OCI-LY7 (cell line): ENCODE results near the gene MACROD1. TPM values are rescaled to one million over a fixed set of nuclear protein-coding genes. Genes with fewer than 3 reads are reported as not detected.

Source experiments
- BruUV-seq: library from RNA; stranded (reverse); fragments of 400-500 nt; replicated peaks from 2 replicates; lab custom pipeline; 2021; lab: Mats Ljungman, UMichigan
- CTCF ChIA-PET: fragments of 300-600 bp; sonication (Branson Sonifier 250); formaldehyde crosslinking; loops from one replicate; lab custom pipeline; 2022; ENCODE audit warnings: antibody characterized with exemption; ENCODE audit not compliant: unreplicated experiment; lab: Charles Lee
- POLR2A ChIA-PET: fragments of 300-600 bp; sonication (Branson Sonifier 250); formaldehyde crosslinking; loops from one replicate; lab custom pipeline; 2022; ENCODE audit warnings: antibody characterized with exemption; lab: Charles Lee
- DNase-seq: peaks from one replicate; pipeline ENCODE4 v3.0.0-alpha.2; 2015; ENCODE audit warnings: low spot score
- H2AFZ ChIP-seq: fragments of 200-600 bp; sonication (generic), shearing (Covaris generic); 2 replicates; pipeline ENCODE4 v1.6.1; 2014; ENCODE audit warnings: mild to moderate bottlenecking, antibody characterized with exemption, low read length, moderate library complexity
- H3K27ac ChIP-seq: fragments of 200-600 bp; sonication (generic); 2 replicates; pipeline ENCODE4 v1.5.1; 2014; ENCODE audit warnings: mixed run types, low read depth, mild to moderate bottlenecking, moderate library complexity, low read length, inconsistent platforms; ENCODE audit not compliant: poor library complexity, severe bottlenecking
- H3K36me3 ChIP-seq: fragments of 200-600 bp; sonication (generic); 2 replicates; pipeline ENCODE4 v1.6.1; 2014; ENCODE audit warnings: mild to moderate bottlenecking, antibody characterized with exemption, low read length, moderate library complexity, mixed read lengths; ENCODE audit not compliant: insufficient read depth
- H3K4me1 ChIP-seq: fragments of 200-600 bp; sonication (generic); 2 replicates; pipeline ENCODE4 v1.5.1; 2014; ENCODE audit warnings: mild to moderate bottlenecking, low read length; ENCODE audit not compliant: insufficient read depth, poor library complexity, severe bottlenecking
- H3K4me2 ChIP-seq: fragments of 200-600 bp; sonication (generic); 2 replicates; pipeline ENCODE4 v1.6.1; 2014; ENCODE audit warnings: mild to moderate bottlenecking, low read length
- H3K4me3 ChIP-seq: fragments of 200-600 bp; sonication (generic); 2 replicates; pipeline ENCODE4 v1.5.1; 2014; ENCODE audit warnings: mild to moderate bottlenecking, low read depth, low read length; ENCODE audit not compliant: poor library complexity, severe bottlenecking
- H3K79me2 ChIP-seq: fragments of 200-600 bp; sonication (generic); 2 replicates; pipeline ENCODE4 v1.6.1; 2016; ENCODE audit warnings: low read depth, mild to moderate bottlenecking, low read length, moderate library complexity, mixed read lengths; ENCODE audit not compliant: insufficient read depth
- H3K9me2 ChIP-seq: fragments of 200-600 bp; sonication (generic); 2 replicates; pipeline ENCODE4 v1.6.1; 2016; ENCODE audit warnings: mild to moderate bottlenecking, low read length, mixed read lengths; ENCODE audit not compliant: insufficient read depth
- H3K9me3 ChIP-seq: fragments of 200-600 bp; sonication (generic); 2 replicates; pipeline ENCODE4 v1.6.1; 2014; ENCODE audit warnings: mild to moderate bottlenecking, mixed run types, low read length, mixed read lengths
- H4K20me1 ChIP-seq: fragments of 200-600 bp; sonication (generic); 2 replicates; pipeline ENCODE4 v1.6.1; 2014; ENCODE audit warnings: mild to moderate bottlenecking, antibody characterized with exemption, low read length, moderate library complexity, mixed read lengths; ENCODE audit not compliant: insufficient read depth
- CTCF ChIP-seq: fragments of 200-600 bp; sonication (generic); conservative IDR thresholded peaks from 2 replicates; pipeline ENCODE4 v1.5.1; 2014; ENCODE audit warnings: mild to moderate bottlenecking, antibody characterized with exemption, low read length, moderate library complexity, mixed read lengths
- EZH2phosphoT487 ChIP-seq: fragments of 200-600 bp; sonication (generic); IDR thresholded peaks from 2 replicates; pipeline ENCODE4 v1.6.1; 2018; ENCODE audit warnings: low read depth, borderline replicate concordance, mild to moderate bottlenecking, mixed run types, antibody characterized with exemption, low read length, moderate library complexity, mixed read lengths
- intact Hi-C: fragments of 100-400 bp; cut with micrococcal nuclease; formaldehyde crosslinking; loops from one replicate; pipeline ENCODE4 v1.10.0; 2022; ENCODE audit not compliant: unreplicated experiment
- total RNA-seq, 2 experiments: library from RNA; depleted of rRNA in 1 of 2; stranded (reverse); fragments of >200 nt in 1 of 2; shearing (Covaris generic) in 1 of 2; gene quantifications; 2 replicates each; pipeline ENCODE4 v1.2.3, GENCODE V29; 2014 to 2022

The MACROD1 gene
- total RNA-seq, 2 experiments from 2014 or later, result 14.7 to 25.4 TPM

GRCh38 chr11:64146036-64146955, 19.6 kb downstream of the MACROD1 start:
- Histone ChIP-seq H3K4me3 (no peak overlapping the region), H3K36me3 (no peaks in the 10 kb centered on the region), H3K27ac (no peak overlapping the region), H3K79me2 (no peaks in the 10 kb centered on the region), H3K4me2 (no peak overlapping the region), H4K20me1 (no peaks in the 10 kb centered on the region), H3K9me2 (no peaks in the 10 kb centered on the region), H2AFZ (no peak overlapping the region), H3K4me1 (peaks cover 8% of the 10 kb centered on the region), H3K9me3 (no peaks in the 10 kb centered on the region)
- BruUV-seq, result no TSS peak
- ChIA-PET POLR2A (no interaction called here), CTCF (no interaction called here)
- TF ChIP-seq EZH2phosphoT487 (no peak), CTCF (peak; percentile 87)
- DNase-seq, result peak; percentile 73
- intact Hi-C loops, result loop anchor here (5.0 kb wide), 2 partner anchors 44 to 379 kb away; partner anchors contain the start of gene ZFTA

- ChIA-PET CTCF (no interaction called here), POLR2A (no interaction called here)
- Histone ChIP-seq H3K4me3 (no peak overlapping the region), H3K9me2 (no peaks in the 10 kb centered on the region), H3K36me3 (no peaks in the 10 kb centered on the region), H3K4me2 (no peak overlapping the region), H2AFZ (no peak overlapping the region), H3K4me1 (peaks cover 8% of the 10 kb centered on the region), H3K79me2 (no peaks in the 10 kb centered on the region), H4K20me1 (no peaks in the 10 kb centered on the region), H3K9me3 (no peaks in the 10 kb centered on the region), H3K27ac (no peak overlapping the region)
- intact Hi-C loops, result loop anchor here (5.0 kb wide), 2 partner anchors 43 to 378 kb away; partner anchors contain the start of gene ZFTA
- BruUV-seq, result no TSS peak
- no peak for DNase-seq
- no peak for TF ChIP-seq EZH2phosphoT487
- no peak for TF ChIP-seq CTCF
Observed at GRCh38 chr11:64144587-64145472, 21.1 kb downstream of the MACROD1 start.
